GM19240 (cell line): ENCODE results near the gene PTPN14.
"Not testable (repeated sequence)": the region's sequence is repeated elsewhere in the genome, so short reads cannot be mapped to it uniquely, and the experiment has no call there.

Experiments
- DNase-seq: peaks from one replicate; pipeline ENCODE4 v3.0.0; 2011; ENCODE audit warnings: low spot score; ENCODE audit not compliant: insufficient read length

Gene PTPN14

GRCh38 chr1:214542275-214543199, 8.9 kb downstream of the PTPN14 start:
- no peak for DNase-seq

GRCh38 chr1:214541693-214542092, 9.7 kb downstream of the PTPN14 start:
- no peak for DNase-seq

- DNase-seq = no peak
These were observed 10.2 kb downstream of the PTPN14 start for GRCh38 chr1:214541206-214541605.

GRCh38 chr1:214540324-214540723, 11.1 kb downstream of the PTPN14 start:
- DNase-seq = no peak

DNA sequence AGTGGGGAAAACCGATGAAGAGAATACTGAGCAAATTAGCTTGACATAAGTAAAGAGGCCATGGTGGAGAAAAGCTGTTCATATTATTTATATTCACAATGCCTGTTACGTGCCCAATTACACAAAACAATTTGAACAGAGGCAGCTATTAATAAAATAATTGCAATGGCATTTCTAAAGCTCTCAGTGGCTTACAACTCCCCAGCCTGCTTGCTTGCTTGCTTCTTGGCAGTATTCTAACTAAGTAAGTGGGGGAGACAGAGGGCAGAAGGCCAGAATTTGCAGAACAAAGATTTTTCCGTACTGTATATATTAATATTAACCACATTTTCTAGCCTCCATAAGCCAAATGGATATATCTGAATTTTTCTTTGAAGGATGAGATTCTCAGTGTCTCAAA, 12.9 kb downstream of the PTPN14 start:
- DNase-seq = no peak

DNA sequence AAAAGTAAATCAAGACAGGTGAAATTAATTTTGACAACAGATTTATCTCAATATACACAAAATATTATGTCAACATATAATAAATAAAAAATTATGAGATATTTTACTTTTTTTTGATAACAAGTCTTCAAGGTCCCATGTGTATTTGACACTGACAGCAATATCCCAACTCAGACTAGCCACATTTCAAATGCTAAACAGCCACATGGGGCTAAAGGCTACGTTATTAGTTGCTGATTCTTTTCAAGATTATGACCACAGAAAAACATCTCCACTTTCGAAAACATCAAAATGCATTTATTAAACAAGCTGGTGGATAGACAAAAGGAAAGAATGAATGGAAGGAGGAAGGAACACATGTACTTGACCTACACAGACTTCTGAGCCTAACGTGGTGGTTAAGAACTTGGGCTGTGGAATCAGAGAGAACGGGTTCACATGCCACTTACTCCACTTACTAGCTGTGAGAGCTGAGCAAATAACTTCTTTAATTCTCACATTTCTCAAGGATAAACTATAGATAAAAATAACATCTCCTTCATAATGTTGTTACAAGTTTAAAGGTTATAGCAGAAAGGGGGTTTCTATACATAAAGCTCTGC, 13.4 kb downstream of the PTPN14 start:
- DNase-seq = no peak

DNA sequence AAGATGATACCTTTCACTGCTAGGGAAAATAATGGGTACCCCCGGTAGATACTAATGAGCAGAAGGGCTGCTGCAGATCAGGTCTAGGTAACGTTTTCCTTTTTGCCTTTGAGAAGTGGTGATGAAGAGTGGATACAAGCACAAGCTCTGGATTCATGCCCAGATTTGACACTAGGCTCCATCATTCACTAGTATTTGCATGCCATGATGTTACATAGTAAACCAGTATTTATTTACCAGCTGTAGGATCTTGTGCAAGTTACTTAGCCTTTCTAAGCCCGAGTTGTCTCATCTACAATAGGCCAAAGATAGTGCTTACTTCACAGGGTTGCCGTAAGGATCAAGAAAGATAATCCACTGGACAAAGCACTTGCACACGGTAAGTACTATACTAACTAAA, 14.2 kb downstream of the PTPN14 start:
- no peak for DNase-seq

GRCh38 chr1:214532070-214532469, 19.3 kb downstream of the PTPN14 start:
- no peak for DNase-seq

- DNase-seq = no peak
These were observed 25.8 kb downstream of the PTPN14 start for GRCh38 chr1:214525535-214526019.

DNA sequence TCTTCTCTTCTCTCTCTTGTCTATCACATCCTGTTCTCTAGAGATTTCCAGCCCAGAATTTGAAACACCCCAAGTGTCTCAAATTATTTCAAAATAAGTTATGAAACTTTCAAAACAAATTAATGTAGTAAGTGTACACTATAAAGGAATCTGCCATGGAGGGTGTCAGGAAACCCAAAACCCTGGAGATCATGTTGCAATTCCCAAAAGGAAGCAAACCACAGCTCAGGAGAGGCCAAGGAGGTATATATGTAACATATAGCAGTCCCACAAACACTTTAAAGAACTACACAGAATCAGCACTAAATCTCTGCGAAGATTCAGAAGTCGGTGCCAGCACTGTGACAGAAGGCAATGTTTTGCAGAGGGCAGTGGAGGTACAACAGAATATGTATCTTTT, 26.6 kb downstream of the PTPN14 start:
- DNase-seq = no peak

- DNase-seq = no peak
These were observed 28.1 kb downstream of the PTPN14 start for GRCh38 chr1:214523124-214523824.

DNA sequence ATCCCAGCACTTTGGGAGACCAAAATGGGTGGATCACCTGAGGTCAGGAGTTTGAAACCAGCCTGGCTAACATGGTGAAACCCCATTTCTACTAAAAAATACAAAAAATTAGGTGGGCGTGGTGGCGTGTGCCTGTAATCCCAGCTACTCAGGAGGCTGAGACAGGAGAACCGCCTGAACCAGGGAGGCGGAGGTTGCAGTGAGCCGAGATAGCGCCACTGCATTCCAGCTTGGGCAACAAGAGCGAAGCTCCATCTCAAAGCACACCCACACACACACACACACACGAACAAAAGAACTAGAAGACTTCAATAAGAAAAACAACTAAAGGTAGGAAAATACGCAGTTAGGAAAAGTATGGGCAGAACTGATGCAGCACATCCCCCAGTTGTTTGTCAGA, 29.9 kb downstream of the PTPN14 start:
- DNase-seq = not testable (repeated sequence)

DNA sequence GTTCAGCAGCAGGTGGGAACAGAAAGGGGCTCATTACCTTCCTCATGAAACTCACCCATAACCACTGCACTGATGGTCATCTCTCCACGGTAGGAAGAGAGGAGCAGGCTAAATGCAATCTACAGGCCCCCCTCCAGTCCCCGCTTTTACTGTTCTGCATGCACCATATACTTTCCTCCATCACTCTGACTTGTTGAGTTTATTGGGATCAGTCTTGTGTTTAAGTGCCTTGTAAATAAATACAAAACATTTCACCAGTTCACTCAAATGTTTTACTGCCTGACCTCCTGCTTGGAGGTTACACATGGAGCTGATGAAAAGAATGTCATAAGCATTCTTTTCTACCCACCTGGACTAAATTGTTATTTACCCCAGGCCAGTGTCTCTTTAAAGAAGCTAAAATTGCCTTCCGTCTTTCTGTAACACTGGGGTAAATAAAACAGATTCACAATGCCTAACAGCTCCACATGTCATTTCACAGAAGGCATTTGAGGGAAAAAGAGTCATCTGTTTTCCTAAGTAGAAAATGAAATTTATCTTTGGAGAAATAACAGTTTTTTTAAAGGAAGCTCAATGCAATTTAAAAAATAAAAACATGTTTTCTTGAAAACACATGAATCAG, 30.7 kb downstream of the PTPN14 start:
- no peak for DNase-seq

DNA sequence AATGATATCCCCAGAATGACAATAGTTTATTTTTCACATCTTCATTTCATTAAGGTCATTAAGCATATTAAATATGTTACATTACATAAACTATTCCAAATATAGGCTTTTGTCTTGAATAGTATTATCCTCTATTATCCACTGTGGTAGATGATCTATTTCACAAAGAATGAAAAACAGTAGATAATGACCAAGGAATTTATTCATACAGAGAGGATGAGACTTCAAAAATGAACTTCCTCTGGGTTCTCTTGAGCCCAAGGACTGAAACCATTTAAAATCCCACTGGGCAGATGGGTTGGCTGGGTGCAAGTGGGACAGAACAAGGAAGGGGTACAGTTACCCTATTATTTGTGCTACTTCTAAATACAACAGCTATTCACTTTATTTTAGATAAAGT, 33.0 kb downstream of the PTPN14 start:
- DNase-seq = no peak

DNA sequence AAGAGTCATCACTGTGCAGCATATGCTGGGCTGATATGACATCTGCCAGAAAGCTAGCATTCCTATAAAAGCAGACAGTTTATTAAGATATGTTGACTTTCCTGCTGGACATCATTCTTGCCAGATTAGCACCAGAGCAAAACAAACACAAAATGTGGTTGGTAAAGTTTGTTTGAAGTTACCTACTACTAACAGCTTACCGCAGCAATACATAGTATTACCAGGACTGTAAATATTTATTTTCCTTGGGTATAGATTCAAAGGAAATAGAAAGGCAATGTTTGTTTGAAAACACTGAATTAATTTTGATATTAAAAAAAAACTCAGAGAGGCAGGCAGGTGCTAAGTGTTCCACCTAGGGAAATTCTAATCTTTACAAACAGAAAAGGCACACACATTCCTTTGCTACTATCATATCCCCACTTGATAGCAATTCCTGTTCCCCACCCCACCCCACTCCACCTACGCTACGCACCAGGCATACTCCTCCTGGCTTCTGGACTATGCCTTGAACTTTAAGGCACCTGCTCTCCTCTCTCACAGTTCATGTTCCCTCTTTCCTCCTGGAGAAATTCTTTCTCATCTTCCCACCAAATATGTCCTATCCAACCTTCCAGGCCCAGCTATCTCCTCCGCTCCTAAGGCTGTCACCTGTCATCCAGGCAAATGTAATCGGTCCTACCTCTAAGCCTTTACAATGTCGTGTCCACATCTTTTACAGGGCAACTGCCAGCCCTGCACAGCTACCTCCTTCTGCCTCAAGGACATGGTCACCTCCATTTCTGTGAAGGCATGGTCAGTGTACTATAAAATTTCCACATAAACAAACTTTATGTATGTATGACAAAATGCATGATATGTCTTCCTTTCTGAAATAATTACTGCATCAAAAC, 34.7 kb downstream of the PTPN14 start:
- no peak for DNase-seq

DNA sequence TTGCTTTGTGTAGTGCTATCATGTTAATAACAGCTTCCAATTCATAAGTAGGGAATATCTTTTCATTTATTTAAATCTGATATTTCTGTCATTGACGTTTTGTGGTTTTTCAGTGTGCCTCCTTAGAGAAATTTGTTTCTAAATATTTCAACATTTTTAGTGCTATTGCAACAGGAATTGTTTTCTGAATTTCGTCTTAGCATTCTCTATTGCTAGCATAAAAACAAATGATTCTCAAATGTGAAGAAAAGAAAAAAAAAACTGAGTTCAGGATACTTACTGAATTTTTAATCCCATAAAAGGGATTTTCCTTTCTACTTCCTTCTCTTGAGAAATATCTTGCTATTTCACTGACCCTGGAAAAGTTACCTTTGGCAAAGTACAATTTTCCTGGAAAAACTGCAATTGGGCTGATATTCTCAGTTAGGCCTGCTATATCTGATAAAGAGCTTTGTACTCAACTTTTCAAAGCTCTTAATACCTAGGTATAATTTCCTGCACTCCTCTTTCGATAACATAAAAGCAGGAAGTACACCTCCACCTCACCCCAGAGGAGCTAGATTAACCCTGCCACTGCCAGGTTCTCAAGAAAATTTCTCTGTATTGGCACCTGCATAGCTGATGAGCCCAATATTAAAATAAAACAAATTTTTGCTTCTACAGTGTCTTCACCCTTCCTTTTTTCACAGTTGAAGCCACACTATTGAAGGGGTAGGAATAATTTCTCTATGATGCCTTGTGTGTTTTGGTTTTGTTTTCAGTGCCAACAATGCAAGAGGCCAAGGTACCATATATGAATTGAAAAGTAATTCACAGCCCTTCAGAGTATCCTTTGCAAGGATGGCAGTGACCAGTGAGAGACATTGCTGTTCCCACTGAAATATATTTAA, 35.6 kb downstream of the PTPN14 start:
- DNase-seq = no peak

GRCh38 chr1:214514819-214515383, 36.5 kb downstream of the PTPN14 start:
- no peak for DNase-seq

DNA sequence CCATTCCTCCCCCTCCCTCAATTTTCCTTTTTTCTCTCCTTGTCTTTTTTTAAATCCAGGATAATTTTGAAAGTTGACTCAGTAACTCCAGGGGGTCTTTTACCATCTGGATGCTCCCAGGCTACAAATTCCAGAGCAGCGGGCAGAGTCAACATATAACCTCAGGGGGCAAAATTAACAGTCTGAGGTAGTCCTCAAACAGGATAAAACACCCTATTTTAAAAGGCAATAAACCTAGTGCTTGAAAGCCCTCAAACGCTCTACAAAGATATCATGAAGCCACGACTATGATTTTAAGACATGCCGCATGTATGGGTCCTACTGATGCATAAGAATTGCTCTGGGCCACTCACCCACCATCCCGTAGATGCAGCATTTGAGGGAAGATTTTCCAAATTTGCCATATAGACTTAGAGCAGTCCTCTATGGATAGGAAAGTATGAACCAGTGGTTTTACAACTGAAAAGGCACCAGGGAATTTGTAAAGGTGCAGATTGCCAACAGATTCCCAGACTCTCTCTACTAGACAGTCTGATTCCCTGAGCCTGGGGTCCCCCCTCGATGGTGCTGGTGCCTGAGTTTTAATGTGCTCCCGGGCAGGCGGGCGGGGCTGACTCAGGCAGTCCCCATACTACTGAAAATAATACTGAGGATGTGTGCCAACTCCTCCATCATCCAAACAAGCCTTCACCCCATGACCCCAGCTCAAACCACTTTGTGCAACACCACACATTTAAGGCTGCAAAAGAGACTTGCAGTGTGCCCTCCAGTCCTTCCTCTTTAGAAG, 37.2 kb downstream of the PTPN14 start:
- no peak for DNase-seq
